ENCODE data around the gene OGFOD3. TPM values are rescaled to one million over a fixed set of nuclear protein-coding genes. Genes with fewer than 3 reads are reported as not detected.

The OGFOD3 gene
- total and polyA plus RNA-seq, 9 of the 15 experiments (the other 6 are each of a cell fraction or from before 2014, with no cell fraction given), result 0.69 to 44.7 (median 18.9) TPM

GRCh38 chr17:82414548-82415281 lies 3.7 kb downstream of the OGFOD3 start (continued):
- TF ChIP-seq BCLAF1 (IDR thresholded peaks at IDR 0.05; ENCODE audit: borderline replicate concordance in 1 of 2, control insufficient read depth in 1 of 2, low read depth in 2 of 2, low read length in 1 of 2) (no peak), HEY1 (CRISPR knock-in tag; IDR thresholded peaks at IDR 0.05; ENCODE audit: borderline replicate concordance) (no peak), E2F6 (IDR thresholded peaks at IDR 0.05; ENCODE audit: borderline replicate concordance in 1 of 2, extremely low read depth in 1 of 2, insufficient read depth in 1 of 2, insufficient read length in 1 of 2, low read depth in 1 of 2, low read length in 1 of 2, poor library complexity in 1 of 2, severe bottlenecking in 1 of 2) (peak; percentile 10 to 36), CREM (IDR thresholded peaks at IDR 0.05; ENCODE audit: low read depth) (peak; percentile 23; the same call in 1 of the 2 replicates), EHMT2 (IDR thresholded peaks at IDR 0.05) (peak; percentile 99), ARHGAP35 (IDR thresholded peaks at IDR 0.05; ENCODE audit: partially characterized antibody) (no peak), HNRNPL (IDR thresholded peaks at IDR 0.05; ENCODE audit: low read depth, low read length) (no peak), ZNF592 (IDR thresholded peaks at IDR 0.05) (no peak), ELK3 (CRISPR knock-in tag; IDR thresholded peaks at IDR 0.05) (no peak), NCOA1 (IDR thresholded peaks at IDR 0.05; ENCODE audit: low read depth) (peak; percentile 89), U2AF2 (optimal IDR thresholded peaks at IDR 0.05; ENCODE audit: low read depth, low read length) (no peak), TCF3 (CRISPR knock-in tag; IDR thresholded peaks at IDR 0.05) (peak; percentile 38; the same call in 1 of the 2 replicates), ZNF197 (CRISPR knock-in tag; IDR thresholded peaks at IDR 0.05; ENCODE audit: low read depth) (0 out of 2 replicates have a peak, but pooled peaks have one; percentile 41), ZNF280B (CRISPR knock-in tag; IDR thresholded peaks at IDR 0.05) (no peak), PTRF (tag; IDR thresholded peaks at IDR 0.05) (no peak)
